Stimulated activated CD4-positive, alpha-beta T cell treated with anti-CD3 and anti-CD28 coated beads, Interleukin-1b, Interleukin-23, amount 100 ng/mL, for 1 hour (primary cell): ENCODE results near the gene ALX4.

Experiments used
- DNase-seq, 2 donors: peaks; one replicate each; pipeline ENCODE4 v3.0.0-alpha.2; 2020; ENCODE audit warnings: low read depth in 2 of 2

The ALX4 gene

GRCh38 chr11:44335052-44335760 lies 25.3 kb upstream of the ALX4 start:
- DNase-seq = no peak

GRCh38 chr11:44334356-44335004 lies 24.5 kb upstream of the ALX4 start:
- DNase-seq = no peak

- DNase-seq = no peak
These were observed 23.6 kb upstream of the ALX4 start for GRCh38 chr11:44333271-44334218.

- no peak for DNase-seq
These were observed 22.7 kb upstream of the ALX4 start for GRCh38 chr11:44332665-44333064.

GRCh38 chr11:44329472-44330230 lies 19.7 kb upstream of the ALX4 start:
- no peak for DNase-seq

GRCh38 chr11:44328138-44328660 lies 18.3 kb upstream of the ALX4 start:
- DNase-seq = no peak

GRCh38 chr11:44327730-44328129 lies 17.8 kb upstream of the ALX4 start:
- no peak for DNase-seq

GRCh38 chr11:44326615-44327475 lies 16.9 kb upstream of the ALX4 start:
- DNase-seq = no peak

- no peak for DNase-seq
These were observed 15.8 kb upstream of the ALX4 start for GRCh38 chr11:44325698-44326097.

- no peak for DNase-seq
These were observed 15.0 kb upstream of the ALX4 start for GRCh38 chr11:44324749-44325525.

GRCh38 chr11:44324222-44324621 lies 14.3 kb upstream of the ALX4 start:
- DNase-seq = no peak

GRCh38 chr11:44322243-44322642 lies 12.3 kb upstream of the ALX4 start:
- no peak for DNase-seq

- no peak for DNase-seq
These were observed 11.1 kb upstream of the ALX4 start for GRCh38 chr11:44321059-44321458.

GRCh38 chr11:44320289-44320973 lies 10.5 kb upstream of the ALX4 start:
- DNase-seq = no peak

- DNase-seq = no peak
These were observed 9.8 kb upstream of the ALX4 start for GRCh38 chr11:44319552-44320288.

- no peak for DNase-seq
These were observed 9.2 kb upstream of the ALX4 start for GRCh38 chr11:44319170-44319551.

GRCh38 chr11:44318369-44318768 lies 8.4 kb upstream of the ALX4 start:
- DNase-seq = no peak

- no peak for DNase-seq
These were observed 6.8 kb upstream of the ALX4 start for GRCh38 chr11:44316659-44317240.
